ENCODE results near the gene GAL3ST2.

DNA sequence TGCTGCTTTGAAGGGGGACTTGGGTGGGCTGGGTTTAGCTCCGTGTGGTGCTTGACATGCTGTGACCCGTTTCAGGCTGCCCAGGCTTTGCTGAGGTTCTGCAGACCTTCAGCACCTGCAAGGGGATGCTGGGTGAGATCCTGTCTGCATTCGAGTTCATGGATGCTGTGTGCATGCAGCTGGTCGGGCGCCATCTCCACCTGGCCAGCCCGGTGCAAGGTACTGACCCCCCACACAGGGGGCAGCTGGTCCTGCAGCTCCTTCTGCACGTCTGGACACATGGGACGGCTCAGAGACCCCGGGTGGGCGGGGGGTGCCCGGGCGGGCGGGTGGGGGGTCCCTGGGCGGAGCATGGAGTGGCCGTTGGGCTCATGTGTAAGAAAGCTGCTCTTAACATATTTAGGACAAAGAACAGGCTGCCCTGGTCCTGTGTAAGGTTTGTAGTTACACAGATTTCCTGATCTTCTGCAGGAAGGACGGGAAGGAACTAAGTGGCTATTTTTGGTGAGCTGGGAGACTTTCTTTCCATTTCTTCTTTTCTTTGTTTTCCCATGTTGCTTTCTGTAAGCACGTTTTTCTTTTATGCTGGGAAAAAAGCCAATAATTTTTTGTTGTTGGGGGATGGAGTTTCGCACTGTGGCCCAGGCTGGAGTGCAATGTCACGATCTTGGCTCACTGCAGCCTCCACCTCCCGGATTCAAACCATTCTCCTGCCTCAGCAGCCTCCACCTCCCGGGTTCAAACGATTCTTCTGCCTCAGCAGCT is 26.4 kb upstream of the GAL3ST2 start:
- TF ChIP-seq POLR2A (IDR thresholded peaks at IDR 0.05), result no peak
- no peak for TF ChIP-seq CTCF (IDR thresholded peaks at IDR 0.05)
